BE2C (cell line): ENCODE results near the gene GLIS2.

Experiments used
- DNase-seq: peaks from one replicate; pipeline ENCODE4 v3.0.0-alpha.2; 2020
- H3K27me3 ChIP-seq: fragments of 250-450 bp; sonication (Bioruptor Pico); 2 replicates; pipeline ENCODE4 v1.5.1; 2020; ENCODE audit warnings: mild to moderate bottlenecking
- H3K36me3 ChIP-seq: fragments of 250-450 bp; sonication (Bioruptor Pico); 2 replicates; pipeline ENCODE4 v1.5.1; 2020; ENCODE audit warnings: mild to moderate bottlenecking
- H3K4me1 ChIP-seq: fragments of 250-450 bp; sonication (Bioruptor Pico); 2 replicates; pipeline ENCODE4 v1.5.1; 2020
- H3K4me3 ChIP-seq: 2 replicates; pipeline ENCODE4 v1.5.1; 2011; ENCODE audit warnings: low read depth, low read length
- H3K9me3 ChIP-seq: fragments of 250-450 bp; sonication (Bioruptor Pico); 2 replicates; pipeline ENCODE4 v1.5.1; 2020
- CTCF ChIP-seq: IDR thresholded peaks from 2 replicates; pipeline ENCODE4 v1.5.1; 2012; ENCODE audit warnings: mild to moderate bottlenecking, low read depth, low read length

The GLIS2 gene

GRCh38 chr16:4318451-4318910, 2.6 kb downstream of the GLIS2 start:
- Histone ChIP-seq H3K4me3 (no peak overlapping the region), H3K36me3 (no peaks in the 10 kb centered on the region), H3K27me3 (no peaks in the 10 kb centered on the region), H3K4me1 (peaks cover 21% of the 10 kb centered on the region), H3K9me3 (no peaks in the 10 kb centered on the region)
- DNase-seq = no peak
- TF ChIP-seq CTCF = no peak

GRCh38 chr16:4318967-4319366, 3.1 kb downstream of the GLIS2 start:
- no peak overlapping the region for H3K4me3 ChIP-seq
- no peak for TF ChIP-seq CTCF
- no peaks in the 10 kb centered on the region for H3K27me3 ChIP-seq
- H3K9me3 ChIP-seq = no peaks in the 10 kb centered on the region
- DNase-seq = no peak
- H3K36me3 ChIP-seq = no peaks in the 10 kb centered on the region
- peaks cover 26% of the 10 kb centered on the region for H3K4me1 ChIP-seq

- Histone ChIP-seq H3K36me3 (no peaks in the 10 kb centered on the region), H3K4me1 (peaks cover 32% of the 10 kb centered on the region), H3K9me3 (no peaks in the 10 kb centered on the region), H3K4me3 (no peak overlapping the region), H3K27me3 (no peaks in the 10 kb centered on the region)
- DNase-seq = no peak
- TF ChIP-seq CTCF = no peak
Measured at GRCh38 chr16:4319454-4320421, 3.9 kb downstream of the GLIS2 start.

- H3K9me3 ChIP-seq = no peaks in the 10 kb centered on the region
- no peak for DNase-seq
- no peaks in the 10 kb centered on the region for H3K36me3 ChIP-seq
- no peaks in the 10 kb centered on the region for H3K27me3 ChIP-seq
- H3K4me1 ChIP-seq = peaks cover 32% of the 10 kb centered on the region
- no peak for TF ChIP-seq CTCF
- H3K4me3 ChIP-seq = no peak overlapping the region
Measured at GRCh38 chr16:4320571-4321137, 4.8 kb downstream of the GLIS2 start.

GRCh38 chr16:4321286-4322120, 5.6 kb downstream of the GLIS2 start:
- DNase-seq = no peak
- TF ChIP-seq CTCF = no peak
- H3K4me1 ChIP-seq = peaks cover 32% of the 10 kb centered on the region

More at GRCh38 chr16:4321286-4322120, 5.6 kb downstream of the GLIS2 start:
- H3K9me3 ChIP-seq = no peaks in the 10 kb centered on the region
- no peak overlapping the region for H3K4me3 ChIP-seq
- H3K36me3 ChIP-seq = no peaks in the 10 kb centered on the region
- no peaks in the 10 kb centered on the region for H3K27me3 ChIP-seq
